NCI-H1694 (cell line): Measurements from ENCODE around the gene NEK7.
A peak's percentile ranks its signal among the peaks of the same experiment; 100 is the strongest.
"Not testable (repeated sequence)": the region's sequence is repeated elsewhere in the genome, so short reads cannot be mapped to it uniquely, and the experiment has no call there.

Experiments used
- DNase-seq: peaks from one replicate; lab custom pipeline; 2025; lab: John Stamatoyannopoulos, UW

The NEK7 gene

DNA sequence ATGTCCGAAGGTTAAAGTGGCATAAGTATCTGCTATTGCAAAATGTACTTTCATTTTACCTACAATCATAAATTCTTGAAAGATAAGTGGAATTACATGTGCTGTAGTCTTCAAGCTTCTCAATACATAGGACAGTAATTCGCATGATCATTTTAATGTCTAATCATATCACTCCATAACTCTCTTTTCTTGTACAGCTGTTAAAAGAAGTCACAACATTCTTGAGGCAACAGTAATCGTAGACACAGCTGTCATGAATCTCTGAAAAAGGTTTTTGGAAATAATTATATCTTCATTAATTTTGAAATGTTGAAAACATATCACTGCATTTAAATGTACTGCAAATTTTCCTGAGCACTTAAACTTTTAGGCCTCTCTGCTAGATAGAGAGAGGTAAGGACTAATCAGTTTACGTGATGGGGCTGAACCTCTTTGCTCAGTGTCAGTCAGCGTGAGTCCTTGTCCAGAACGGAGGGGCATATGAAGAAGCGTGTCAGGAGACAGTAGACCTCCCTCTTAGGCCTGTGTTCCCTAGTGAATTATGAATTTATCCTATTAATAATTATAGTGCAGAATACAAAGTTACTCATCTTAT is 133.4 kb downstream of the NEK7 start:
- DNase-seq: no peak

DNA sequence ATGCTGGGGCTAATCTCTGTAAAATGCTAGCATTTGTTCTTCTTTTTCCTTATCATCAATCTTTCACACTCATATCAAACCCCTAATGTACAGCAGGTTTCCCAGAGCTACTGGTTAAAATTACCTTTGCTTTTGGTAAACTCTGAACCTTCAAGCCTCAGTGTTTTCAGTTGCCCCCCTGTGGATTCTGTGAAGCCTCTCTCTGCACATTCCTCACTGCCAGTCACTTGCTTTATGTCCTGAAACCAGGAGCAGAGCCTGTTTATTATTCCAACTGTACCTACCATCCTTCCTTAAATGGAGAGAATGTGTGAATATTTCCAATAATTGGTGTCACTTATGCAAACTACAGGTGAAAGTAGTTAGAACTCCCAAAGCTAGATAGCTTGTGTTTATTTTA is 134.2 kb downstream of the NEK7 start:
- no peak for DNase-seq

DNA sequence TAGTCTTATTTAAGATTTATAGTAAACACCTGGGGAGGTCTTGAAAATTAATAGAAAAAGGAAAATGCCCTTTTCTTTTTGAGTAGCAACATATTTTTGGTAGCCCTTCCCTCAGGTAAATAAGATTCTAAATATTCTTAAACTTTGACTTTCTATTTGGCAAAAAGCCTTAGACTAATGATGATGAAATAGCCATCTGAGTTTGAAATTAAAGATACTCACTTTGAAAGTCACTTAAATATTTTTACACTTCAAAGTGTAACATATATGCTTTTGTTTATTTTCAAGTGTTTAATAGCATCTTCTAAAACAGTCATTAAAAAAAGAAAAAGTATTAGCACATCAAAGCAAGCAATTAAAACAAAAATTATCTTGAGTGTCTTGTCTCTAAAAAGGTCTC is 135.1 kb downstream of the NEK7 start:
- DNase-seq: no peak

DNA sequence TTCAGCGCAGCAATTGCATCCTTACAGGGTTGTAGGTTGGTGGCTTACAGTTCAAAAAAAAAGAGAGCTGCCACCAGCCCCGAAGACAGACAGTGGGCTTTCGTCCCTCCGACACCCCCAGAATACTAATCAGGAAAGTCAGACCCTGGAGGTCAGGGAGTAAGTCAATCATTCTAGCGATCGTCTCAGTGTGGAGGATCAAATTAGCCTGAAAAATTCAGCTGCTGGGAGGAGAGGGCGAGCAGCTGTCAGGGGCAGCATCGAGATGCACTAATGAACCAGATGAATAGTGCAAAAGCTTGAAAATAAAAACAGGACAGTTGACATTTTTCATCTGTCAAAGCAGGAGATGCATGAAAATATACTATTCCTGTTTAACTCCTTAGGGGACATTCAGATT is 138.4 kb downstream of the NEK7 start:
- DNase-seq: peak; percentile 66

DNA sequence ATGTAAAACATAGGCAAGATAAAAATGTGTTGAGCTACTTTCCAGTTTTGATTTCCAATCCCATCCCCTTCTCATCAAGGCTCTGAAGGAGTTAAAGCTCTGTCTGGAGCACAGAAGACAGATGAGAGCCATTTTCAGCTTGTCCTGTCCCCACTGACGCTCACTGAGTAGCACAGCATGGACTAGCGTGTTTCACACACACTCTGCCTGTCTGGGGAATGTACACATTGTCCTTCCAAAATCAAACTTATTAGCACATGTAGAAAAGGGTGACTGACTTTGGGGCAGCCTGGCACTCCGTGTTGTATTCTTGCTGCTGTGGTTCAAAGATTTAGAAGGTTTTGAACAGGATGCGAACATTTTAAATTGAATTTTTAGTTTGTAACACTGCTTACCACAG is 139.2 kb downstream of the NEK7 start:
- DNase-seq: peak; percentile 29

DNA sequence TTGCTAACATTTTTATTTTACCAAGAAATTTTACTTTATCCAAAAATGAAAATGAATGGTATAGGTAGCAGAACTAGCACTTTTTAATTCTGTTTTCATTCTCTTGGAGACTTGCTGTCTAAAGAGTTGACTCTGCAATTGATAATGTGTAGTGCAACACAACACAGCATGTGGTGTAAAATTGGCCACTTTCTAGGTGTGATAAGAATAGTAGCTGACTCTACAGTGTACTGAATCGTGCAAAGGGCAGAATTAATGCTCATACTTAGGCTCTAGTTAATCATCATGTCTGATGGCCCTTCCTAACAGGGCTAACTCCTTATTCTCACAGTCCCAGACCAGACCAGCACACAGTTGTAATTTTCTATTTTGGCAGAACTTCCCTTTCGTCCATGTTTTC is 140.5 kb downstream of the NEK7 start:
- no peak for DNase-seq

DNA sequence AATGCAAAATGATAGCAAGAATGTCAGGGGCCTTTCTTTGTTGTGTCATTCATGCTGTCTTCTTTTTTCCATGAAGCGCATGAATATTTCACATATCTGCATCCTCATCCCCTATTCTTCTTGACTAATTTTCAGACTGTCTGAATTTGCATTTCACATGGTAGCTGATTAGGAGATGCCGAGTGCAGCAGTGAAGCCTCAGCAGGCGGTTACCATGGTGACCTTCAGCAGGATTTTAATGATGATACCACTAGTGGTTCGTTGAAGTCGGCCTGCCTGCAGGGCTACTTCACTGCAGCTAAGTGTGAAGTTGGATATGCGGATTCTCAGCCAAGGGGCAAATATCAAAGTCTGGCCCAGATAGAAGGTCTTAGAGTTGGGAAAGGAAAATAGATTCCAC is 141.8 kb downstream of the NEK7 start:
- DNase-seq: no peak

DNA sequence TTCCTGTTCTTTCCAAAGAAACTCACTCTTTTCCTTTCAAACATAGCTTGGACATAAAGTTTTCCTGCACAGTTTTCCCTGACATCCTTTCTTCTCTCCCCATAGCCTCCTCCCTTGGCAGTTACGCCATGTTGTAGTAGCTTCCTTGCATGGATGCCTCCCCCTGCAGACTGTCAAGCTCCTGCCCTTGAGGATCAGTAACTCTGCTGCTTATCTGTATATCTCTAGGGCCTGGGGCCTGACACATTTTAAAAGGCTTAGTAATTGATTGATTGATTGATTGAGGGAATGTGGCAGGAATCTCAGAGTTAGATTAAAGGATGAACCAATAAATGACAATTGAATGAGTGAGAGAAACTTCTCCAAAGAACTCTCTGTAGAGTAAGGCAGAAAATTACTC is 143.7 kb downstream of the NEK7 start:
- DNase-seq: no peak

DNA sequence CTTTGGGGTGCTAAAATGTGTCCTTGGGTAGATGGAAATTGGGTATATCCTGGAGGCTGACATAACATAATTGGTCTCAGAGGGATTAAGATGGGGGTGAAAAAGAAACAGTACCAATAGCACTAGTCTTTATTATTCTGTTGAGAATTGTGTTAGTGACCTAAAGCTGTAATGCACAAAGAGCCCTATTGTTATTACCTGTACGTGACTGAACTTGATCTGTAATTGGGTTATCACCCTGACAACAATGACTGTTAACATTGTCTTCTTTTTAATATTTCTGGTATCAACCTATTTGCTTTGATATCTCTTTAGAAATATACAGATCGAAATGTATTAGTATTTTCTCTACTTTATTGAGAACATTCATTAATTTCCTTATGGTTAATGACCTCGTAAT is 147.6 kb downstream of the NEK7 start:
- DNase-seq: no peak

DNA sequence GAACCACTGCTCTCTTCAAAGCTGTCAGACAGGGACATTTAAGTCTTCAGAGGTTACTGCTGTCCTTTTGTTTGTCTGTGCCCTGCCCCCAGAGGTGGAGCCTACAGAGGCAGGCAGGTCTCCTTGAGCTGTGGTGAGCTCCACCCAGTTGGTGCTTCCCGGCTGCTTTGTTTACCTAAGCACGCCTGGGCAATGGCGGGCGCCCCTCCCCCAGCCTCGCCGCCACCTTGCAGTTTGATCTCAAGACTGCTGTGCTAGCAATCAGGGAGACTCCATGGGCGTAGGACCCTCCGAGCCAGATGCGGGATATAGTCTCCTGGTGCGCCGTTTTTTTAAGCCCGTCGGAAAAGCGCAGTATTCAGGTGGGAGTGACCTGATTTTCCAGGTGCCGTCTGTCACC is 158.0 kb downstream of the NEK7 start:
- DNase-seq: not testable (repeated sequence)

DNA sequence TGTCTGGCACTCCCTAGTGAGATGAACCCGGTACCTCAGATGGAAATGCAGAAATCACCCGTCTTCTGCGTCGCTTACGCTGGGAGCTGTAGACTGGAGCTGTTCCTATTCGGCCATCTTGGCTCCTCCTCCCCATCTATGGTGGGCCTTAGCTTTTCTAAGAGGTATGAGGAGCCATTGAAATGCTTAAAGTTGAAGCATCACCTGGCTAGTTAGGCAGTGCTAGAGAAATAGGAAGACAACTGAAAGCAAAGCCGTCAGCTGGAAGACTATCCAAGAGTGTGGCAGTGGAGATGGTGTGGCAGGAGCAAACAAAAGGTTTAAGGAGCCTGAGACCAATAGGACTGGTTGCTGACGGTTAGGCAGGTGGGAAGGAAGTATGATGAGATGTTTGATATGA is 158.5 kb downstream of the NEK7 start:
- DNase-seq: not testable (repeated sequence)

DNA sequence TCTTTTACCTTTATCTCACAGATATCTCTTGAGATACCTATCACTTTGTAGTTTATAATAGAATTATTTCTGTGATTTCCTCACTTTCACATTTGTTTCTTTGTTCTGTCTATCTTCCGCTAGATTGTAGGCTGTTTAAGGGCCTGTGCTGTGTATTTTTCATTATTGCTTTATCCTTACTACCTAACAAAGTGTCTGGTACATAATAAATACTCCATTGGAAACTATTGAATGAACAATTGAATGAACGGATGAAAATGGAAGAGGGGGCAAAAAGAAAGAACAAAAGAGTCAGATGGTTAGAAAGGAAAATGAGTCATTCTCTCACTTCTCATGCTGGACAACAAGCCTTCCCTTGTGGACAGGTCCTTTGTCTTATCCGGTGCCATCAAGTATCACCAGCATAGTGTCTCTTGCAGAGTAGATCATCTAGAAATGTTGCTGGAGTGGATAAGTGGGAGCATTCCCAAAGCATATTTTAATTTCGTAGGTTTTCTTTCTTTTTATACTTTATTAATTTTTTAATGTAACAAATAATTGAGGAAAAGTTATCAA is 159.8 kb downstream of the NEK7 start:
- no peak for DNase-seq

DNA sequence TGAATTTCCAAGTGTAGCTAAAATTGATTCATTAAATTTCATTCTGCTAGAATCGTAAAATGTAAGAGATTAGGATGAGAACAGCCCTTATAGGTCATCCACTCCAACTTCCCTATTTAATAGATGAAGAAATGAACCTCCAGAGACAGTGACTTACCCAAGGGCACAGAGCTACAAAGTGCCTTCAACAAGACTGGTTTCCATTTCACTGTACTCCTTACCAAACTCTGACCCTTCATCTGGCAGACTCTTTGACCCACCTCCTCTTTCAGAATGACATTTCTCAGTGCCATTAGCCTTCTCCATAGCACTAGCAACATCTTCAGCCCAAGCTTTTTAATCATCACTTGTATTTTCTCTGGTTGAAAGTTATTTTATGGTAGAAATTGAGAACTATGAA is 161.3 kb downstream of the NEK7 start:
- no peak for DNase-seq

DNA sequence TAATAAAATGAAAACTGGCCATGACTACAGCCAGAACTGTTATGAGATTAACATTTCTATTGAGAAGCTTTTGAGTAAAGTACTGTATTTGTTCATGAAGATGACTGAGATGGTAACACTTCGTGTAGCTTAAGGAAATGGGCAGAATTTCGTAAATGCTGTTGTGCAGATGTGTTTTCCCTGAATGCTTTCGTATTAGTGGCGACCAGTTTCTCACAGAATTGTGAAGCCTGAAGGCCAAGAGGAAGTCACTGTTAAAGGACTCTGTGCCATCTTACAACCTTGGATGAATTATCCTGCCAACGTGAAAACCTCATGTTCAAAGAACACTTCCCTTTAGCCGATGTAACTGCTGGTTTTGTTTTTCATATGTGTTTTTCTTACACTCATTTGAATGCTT is 164.0 kb downstream of the NEK7 start:
- DNase-seq: no peak

DNA sequence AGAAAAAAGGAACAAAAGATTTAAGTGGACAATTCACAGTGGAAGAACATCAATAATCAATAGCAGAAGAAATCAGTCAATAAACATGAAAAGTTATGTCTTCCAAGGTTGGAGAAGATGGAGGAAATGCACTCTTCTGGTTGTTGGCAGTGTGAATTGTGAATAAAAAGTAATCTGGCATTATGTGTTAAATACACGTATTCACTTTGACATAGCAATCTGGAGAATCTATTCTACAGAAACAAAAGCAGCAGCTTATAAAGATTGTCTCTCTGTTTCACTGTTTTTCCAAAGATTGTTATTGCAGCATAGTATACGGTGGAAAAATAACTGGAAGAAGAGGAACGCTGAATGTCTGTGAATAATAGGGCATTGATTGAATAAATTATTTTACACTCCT is 169.4 kb downstream of the NEK7 start:
- no peak for DNase-seq

DNA sequence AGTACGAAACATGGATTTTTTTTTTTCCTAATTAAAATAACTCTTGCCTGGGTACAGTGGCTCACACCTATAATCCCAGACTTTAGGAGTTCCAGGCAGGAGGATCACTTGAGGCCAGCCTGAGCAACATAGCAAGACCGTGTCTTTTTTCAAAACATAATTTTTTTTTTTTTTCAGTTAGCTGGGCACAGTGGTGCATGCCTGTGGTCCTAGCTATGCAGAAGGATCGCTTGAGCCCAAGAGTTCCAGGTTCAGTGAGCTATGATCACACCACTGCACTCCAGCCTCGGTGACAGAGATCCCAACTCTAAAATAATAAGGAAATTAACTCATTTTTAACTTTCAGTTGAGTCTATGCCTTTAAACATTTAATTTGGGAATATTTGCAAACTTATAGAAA is 170.1 kb downstream of the NEK7 start:
- no peak for DNase-seq

DNA sequence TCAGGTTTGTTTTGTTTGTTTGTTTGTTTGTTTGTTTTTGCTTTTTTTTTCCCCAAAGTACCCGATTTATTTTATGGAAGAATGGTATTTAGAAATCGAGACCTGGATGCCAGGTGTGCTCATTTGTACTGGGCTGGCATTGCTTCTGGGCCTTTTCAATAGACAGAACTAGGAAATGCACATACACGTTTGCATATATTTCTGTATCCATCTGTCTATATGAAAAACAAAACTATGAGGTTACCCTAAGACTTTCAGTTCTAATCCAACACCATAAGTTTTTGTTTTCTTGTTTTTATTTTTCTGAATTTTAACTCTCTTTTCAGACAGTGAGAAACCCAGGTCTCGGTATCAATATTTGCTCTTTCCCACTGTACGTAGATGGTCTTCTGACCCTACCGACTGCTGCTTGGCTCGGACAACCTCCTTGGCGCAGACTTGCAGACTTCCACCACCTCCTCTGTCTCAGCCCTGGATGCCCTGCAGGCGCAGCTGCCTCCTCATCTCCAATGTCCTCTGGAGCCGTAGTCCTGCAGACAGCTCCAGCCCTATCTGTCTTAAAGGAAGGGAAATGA is 171.7 kb downstream of the NEK7 start:
- no peak for DNase-seq

DNA sequence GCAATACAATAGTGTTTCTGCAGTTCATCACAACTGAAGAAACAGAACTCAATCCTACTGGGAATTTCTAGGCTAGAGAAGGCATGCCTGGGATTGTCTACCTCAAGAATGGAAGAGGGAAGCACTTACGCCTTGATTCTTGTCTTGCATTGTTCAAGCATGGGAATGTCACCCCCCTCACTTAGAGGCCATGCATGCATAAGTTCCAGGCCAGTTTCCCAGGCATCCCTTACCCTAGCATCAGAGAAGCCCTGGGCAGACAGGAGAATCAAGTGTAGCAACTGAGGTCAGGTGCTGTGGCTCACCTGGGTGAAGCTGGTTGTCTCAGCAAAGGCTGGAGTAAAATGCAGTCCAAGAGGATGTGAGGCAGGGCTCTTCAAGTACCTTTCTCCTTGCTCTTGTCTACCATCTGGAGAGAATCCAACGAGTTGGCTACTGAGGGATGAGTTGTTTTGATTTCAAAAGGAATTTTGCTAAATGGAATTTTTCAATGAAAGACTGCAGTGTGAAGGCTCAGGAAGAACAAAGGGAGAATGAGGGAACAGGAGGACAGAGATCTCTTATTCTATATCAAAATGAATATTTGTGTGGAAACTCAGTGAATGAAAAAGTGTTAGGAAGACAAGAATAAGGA is 174.3 kb downstream of the NEK7 start:
- DNase-seq: no peak

DNA sequence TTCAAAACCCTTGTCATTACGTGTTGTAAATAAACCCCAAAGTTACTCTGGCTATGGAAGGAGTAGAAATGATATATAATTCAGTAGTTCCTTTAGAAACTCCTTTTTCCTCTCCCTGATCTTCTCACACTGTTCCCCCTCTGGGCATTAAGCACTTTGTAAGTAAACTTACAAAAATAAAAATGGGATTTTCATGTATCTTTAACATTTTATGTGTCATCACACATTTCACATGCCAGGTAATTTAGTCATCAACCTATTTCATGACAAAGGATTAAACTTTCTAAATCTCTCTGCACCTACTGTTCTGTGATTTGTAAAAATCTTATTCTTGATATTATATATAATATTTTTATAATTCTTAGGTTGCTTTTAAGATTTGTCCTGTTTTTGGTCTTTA is 176.9 kb downstream of the NEK7 start:
- DNase-seq: no peak

DNA sequence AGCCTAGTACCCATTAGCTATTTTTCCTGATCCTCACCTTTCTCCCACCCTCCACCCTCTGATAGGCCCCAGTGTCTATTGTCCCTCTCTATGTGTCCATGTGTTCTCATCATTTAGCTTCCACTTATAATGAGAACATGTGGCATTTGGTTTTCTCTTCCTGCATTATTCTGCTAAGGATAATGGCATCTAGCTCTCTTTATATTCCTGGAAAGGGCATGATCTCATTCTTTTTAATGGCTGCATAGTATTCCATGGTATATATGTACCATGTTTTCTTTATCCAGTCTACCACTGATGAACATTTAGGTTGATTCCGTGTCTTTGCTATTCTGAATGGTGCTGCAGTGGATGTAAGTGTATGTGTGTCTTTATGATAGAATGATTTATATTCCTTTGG is 178.9 kb downstream of the NEK7 start:
- DNase-seq: no peak

DNA sequence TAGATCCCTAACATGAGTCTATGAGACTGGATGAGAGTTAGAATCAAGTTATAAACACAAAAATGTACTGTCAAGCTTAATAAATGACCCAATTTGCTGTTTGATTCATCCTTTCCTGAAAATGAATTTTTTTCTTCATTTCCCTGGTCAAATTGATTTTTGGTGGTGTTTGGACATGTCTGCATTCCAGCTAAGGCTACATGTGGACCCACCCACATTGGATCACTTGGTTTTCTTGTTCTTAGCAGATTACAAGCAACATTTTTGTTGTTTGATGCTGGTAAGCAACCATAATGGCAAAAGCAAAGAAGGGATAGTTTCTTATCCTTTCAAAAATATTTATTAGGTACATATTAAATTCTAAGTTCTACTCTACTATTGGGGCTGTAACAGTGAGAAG is 181.1 kb downstream of the NEK7 start:
- no peak for DNase-seq

DNA sequence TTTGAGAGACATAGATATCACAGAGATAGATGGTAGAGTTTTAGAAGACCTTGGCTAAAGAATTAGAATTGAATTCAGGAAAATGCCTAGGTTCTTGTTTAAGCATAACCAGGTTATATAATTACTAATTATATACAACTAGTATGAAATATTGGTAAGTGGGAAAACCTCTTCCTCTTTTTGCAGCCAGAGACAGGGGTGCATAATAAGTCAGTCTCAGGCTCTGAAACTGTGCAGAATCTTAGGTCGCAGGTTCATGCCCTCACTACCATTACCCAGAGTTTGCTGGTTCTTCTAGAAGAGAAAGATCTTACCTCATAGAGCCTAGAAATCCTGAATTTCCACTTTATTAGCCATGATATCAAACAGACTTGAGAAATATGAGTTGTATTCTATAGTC is 183.3 kb downstream of the NEK7 start:
- no peak for DNase-seq

DNA sequence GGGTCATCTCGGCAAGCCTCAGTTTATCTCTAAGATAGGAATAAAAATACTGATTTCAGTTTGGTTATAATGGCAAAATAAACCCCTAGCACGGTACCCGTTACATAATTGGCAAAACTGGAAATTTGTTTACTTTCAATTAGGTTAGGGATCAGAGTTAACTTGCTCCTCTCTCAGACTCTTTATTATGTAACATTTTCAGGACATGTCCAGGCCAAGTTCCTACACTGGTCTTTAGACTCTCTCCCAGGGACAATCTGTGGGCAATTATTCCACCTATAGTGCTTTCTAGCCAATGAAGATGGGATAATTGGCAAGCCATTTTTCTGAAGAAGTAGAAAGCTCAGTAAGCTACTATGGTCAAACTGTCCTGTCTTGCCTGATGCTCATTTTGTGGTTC is 189.4 kb downstream of the NEK7 start:
- DNase-seq: no peak

DNA sequence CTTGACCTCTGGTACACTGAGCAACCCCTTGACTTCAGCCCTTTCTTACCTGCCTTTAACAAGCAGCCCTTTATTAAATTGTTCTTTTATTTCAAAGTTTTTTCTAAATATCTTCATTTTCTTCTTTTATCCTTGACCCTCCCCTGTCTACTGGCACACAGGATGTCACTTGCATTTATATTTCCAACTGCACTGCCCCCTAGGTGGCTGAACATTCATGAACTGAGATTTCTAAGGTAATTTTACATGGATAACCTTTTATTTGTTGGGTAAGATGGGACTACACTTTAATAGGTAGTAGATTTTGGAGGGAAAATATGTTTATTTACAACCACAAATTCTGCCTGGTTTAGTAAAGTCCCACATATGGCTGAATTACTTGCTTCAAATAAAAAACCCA is 193.7 kb downstream of the NEK7 start:
- DNase-seq: no peak
